C4-2B (cell line): ENCODE data around the gene DGKI.

ENCODE experiments used
- H3K27ac ChIP-seq: fragments of 450-650 bp; 2 replicates; pipeline ENCODE4 v1.5.1; 2017
- CTCF ChIP-seq: fragments of 450-650 bp; conservative IDR thresholded peaks from 2 replicates; pipeline ENCODE4 v1.5.1; 2017; ENCODE audit warnings: mild to moderate bottlenecking
- ZFX ChIP-seq: fragments of 450-650 bp; IDR thresholded peaks from 2 replicates; pipeline ENCODE4 v1.6.1; 2017

Gene DGKI

GRCh38 chr7:137768366-137768765, 78.4 kb downstream of the DGKI start:
- TF ChIP-seq CTCF: no peak
- no peak for TF ChIP-seq ZFX
- no peak overlapping the region for H3K27ac ChIP-seq

GRCh38 chr7:137762334-137762733, 84.4 kb downstream of the DGKI start:
- no peak for TF ChIP-seq ZFX
- TF ChIP-seq CTCF: no peak
- H3K27ac ChIP-seq: no peak overlapping the region

- TF ChIP-seq ZFX (no peak), CTCF (no peak)
- no peak overlapping the region for H3K27ac ChIP-seq
Observed at GRCh38 chr7:137760111-137760510, 86.7 kb downstream of the DGKI start.

GRCh38 chr7:137757146-137757925, 89.4 kb downstream of the DGKI start:
- TF ChIP-seq ZFX (no peak), CTCF (no peak)
- no peak overlapping the region for H3K27ac ChIP-seq

- no peak overlapping the region for H3K27ac ChIP-seq
- TF ChIP-seq CTCF (no peak), ZFX (no peak)
Observed at GRCh38 chr7:137755846-137756651, 90.7 kb downstream of the DGKI start.

GRCh38 chr7:137755427-137755826, 91.3 kb downstream of the DGKI start:
- TF ChIP-seq ZFX (no peak), CTCF (no peak)
- H3K27ac ChIP-seq: no peak overlapping the region
